Thyroid gland (tissue), 4 donors: ENCODE data around the gene MOB2. TPM values are rescaled to one million over a fixed set of nuclear protein-coding genes. Genes with fewer than 3 reads are reported as not detected.

Experiments
- DNase-seq, 2 donors: peaks; one replicate each; pipeline ENCODE4 v3.0.0-alpha.2; 2019
- H3K27ac ChIP-seq, 3 donors: fragments of 200-600 bp; sonication (generic); 1 replicate in 2 of 3; 2 replicates in 1 of 3; pipeline ENCODE4 v1.5.1; 2016 to 2019; ENCODE audit warnings: mild to moderate bottlenecking in 1 of 3, moderate library complexity in 1 of 3
- H3K27me3 ChIP-seq: fragments of 200-600 bp; sonication (generic); one replicate; pipeline ENCODE4 v1.5.1; 2019
- H3K36me3 ChIP-seq, 2 donors: fragments of 200-600 bp; sonication (generic); one replicate each; pipeline ENCODE4 v1.5.1; 2016 to 2019
- H3K4me1 ChIP-seq, 2 donors: fragments of 200-600 bp; sonication (generic); one replicate each; pipeline ENCODE4 v1.5.1; 2017 to 2019
- H3K4me3 ChIP-seq, 3 donors: fragments of 200-600 bp; sonication (generic); replicated peaks in 1 of 3; 1 replicate in 2 of 3; 2 replicates in 1 of 3; pipeline ENCODE4 v1.5.1; 2016; ENCODE audit warnings: mild to moderate bottlenecking in 1 of 3
- H3K9me3 ChIP-seq: fragments of 200-600 bp; sonication (generic); one replicate; pipeline ENCODE4 v1.5.1; 2017
- POLR2A ChIP-seq, 2 donors: fragments of 450-650 bp; IDR thresholded peaks; one replicate each; pipeline ENCODE4 v1.6.1; 2017; ENCODE audit warnings: antibody characterized with exemption in 2 of 2, mild to moderate bottlenecking in 2 of 2, moderate library complexity in 1 of 2
- WGBS, 2 donors: methylation state at CpG; one replicate each; pipeline ENCODE4 v1.1.5; 2017; 5-methylcytosine and 5-hydroxymethylcytosine counted together
- intact Hi-C: fragments of 100-400 bp; cut with DNase I; formaldehyde crosslinking; loops from one replicate; pipeline ENCODE4 v1.15.1; 2023
- total RNA-seq, 4 donors: library from RNA; depleted of rRNA; stranded (reverse); fragments of >200 nt; gene quantifications; one replicate each; pipeline ENCODE4 v1.2.3, GENCODE V29; 2016
- TF ChIP-seq, protein P1 (sequence below), 6 experiments: fragments of 200-600 bp in 3 of 6; fragments of 450-650 bp in 3 of 6; sonication (generic) in 3 of 6; IDR thresholded peaks; one replicate each; pipeline ENCODE4 v1.5.1; 2016 to 2019; ENCODE audit warnings: antibody characterized with exemption in 6 of 6, mild to moderate bottlenecking in 2 of 6, inconsistent platforms in 1 of 6, moderate library complexity in 1 of 6

The MOB2 gene
- total RNA-seq, 4 donors from 2014 or later: 25.6 to 45.8 (median 30.1) TPM

- no peak overlapping the region for H3K27ac ChIP-seq
- WGBS, 2 donors: 95% methylated on average over 7 of the region's 28 CpGs; no CpG with 5 or more reads in 1 of the 2 donors
- DNase-seq: no peak
- no peaks in the 10 kb centered on the region for H3K36me3 ChIP-seq
- TF ChIP-seq POLR2A (IDR thresholded peaks at IDR 0.05): no peak
- TF ChIP-seq, protein P1, sequence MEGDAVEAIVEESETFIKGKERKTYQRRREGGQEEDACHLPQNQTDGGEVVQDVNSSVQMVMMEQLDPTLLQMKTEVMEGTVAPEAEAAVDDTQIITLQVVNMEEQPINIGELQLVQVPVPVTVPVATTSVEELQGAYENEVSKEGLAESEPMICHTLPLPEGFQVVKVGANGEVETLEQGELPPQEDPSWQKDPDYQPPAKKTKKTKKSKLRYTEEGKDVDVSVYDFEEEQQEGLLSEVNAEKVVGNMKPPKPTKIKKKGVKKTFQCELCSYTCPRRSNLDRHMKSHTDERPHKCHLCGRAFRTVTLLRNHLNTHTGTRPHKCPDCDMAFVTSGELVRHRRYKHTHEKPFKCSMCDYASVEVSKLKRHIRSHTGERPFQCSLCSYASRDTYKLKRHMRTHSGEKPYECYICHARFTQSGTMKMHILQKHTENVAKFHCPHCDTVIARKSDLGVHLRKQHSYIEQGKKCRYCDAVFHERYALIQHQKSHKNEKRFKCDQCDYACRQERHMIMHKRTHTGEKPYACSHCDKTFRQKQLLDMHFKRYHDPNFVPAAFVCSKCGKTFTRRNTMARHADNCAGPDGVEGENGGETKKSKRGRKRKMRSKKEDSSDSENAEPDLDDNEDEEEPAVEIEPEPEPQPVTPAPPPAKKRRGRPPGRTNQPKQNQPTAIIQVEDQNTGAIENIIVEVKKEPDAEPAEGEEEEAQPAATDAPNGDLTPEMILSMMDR (IDR thresholded peaks at IDR 0.05): no peak
- H3K4me1 ChIP-seq: peaks cover 0 to 12% of the 10 kb centered on the region in 2 donors
- no peaks in the 10 kb centered on the region for H3K27me3 ChIP-seq
- no peaks in the 10 kb centered on the region for H3K9me3 ChIP-seq
- no peak overlapping the region for H3K4me3 ChIP-seq
- intact Hi-C loops: no loop called here
Observed at GRCh38 chr11:1442807-1443366, 43.7 kb downstream of the MOB2 start.

DNA sequence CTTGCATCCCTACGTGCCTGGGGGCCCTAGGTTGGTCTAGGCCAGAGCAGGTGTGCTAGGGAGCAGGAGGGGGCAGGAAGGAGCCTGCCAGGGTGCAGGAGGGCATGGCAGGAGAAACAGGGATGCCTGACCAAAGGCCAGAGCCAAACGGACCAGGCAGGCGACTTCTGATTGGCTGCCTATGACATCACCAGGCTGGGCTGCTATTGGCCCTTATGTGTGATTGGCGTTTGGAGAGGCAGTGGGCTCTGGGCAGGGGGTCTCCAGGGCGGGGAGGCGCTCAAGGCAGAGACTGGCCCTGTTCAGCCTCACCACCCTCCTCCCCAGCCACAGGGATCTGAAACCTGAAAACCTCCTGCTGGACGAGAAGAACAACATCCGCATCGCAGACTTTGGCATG is 44.4 kb downstream of the MOB2 start:
- H3K4me3 ChIP-seq: no peak overlapping the region
- peaks cover 0 to 12% of the 10 kb centered on the region in 2 donors for H3K4me1 ChIP-seq
- no peaks in the 10 kb centered on the region for H3K27me3 ChIP-seq
- WGBS, 2 donors: 42 to 49% methylated on average over 9 of the region's 9 CpGs
- intact Hi-C loops: no loop called here
- H3K9me3 ChIP-seq: no peaks in the 10 kb centered on the region
- TF ChIP-seq, protein P1 (IDR thresholded peaks at IDR 0.05): no peak
- no peak for TF ChIP-seq POLR2A (IDR thresholded peaks at IDR 0.05)
- no peak for DNase-seq
- H3K27ac ChIP-seq: no peak overlapping the region
- no peaks in the 10 kb centered on the region for H3K36me3 ChIP-seq

DNA sequence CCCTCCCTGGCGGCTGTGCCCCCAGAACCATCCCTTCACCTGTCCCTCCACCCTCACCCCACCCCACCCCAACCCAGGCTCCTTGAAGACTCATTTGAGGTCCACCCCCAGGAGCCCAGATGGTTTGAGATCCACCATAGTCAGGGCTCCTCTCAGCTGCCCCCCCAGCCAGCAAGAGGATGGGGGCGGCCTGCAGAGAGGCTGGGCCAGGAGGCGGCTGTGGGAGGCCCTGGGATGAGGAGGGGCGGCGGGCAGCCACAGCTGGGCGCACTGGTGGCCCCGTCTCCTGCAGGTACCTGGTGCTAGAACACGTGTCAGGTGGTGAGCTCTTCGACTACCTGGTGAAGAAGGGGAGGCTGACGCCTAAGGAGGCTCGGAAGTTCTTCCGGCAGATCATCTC is 46.1 kb downstream of the MOB2 start:
- no peaks in the 10 kb centered on the region for H3K36me3 ChIP-seq
- whole genome bisulfite sequencing, 2 donors: 91 to 100% methylated on average over 1 to 10 of the region's 12 CpGs
- H3K4me1 ChIP-seq: peaks cover 0 to 19% of the 10 kb centered on the region in 2 donors
- DNase-seq: no peak
- no peaks in the 10 kb centered on the region for H3K9me3 ChIP-seq
- H3K27me3 ChIP-seq: no peaks in the 10 kb centered on the region
- intact Hi-C loops: no loop called here
- TF ChIP-seq, protein P1 (IDR thresholded peaks at IDR 0.05): no peak
- no peak for TF ChIP-seq POLR2A (IDR thresholded peaks at IDR 0.05)
- H3K27ac ChIP-seq: no peak overlapping the region
- H3K4me3 ChIP-seq: no peak overlapping the region

DNA sequence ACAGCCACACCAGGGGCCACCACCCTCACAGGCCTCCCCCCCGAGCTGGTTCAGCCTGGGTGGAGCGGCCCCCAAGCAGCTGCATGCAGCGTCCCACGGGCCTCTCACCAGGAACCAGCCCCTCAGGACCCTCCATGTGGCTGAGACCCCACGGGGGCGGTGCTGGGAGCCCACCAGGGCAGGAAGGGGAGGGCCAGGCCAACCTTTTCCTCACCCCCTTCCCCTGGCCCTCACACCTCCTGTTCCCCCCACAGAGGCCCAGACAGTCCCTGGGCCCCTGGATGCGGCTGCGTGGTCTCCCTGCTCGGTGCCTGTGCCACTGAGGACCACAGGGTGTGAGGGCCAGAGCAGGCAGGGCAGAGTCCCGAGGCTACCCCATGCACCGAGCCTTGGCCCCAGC is 46.5 kb downstream of the MOB2 start:
- Histone ChIP-seq H3K4me3 (no peak overlapping the region), H3K9me3 (no peaks in the 10 kb centered on the region), H3K27me3 (no peaks in the 10 kb centered on the region), H3K4me1 (peaks cover 0 to 19% of the 10 kb centered on the region in 2 donors), H3K27ac (no peak overlapping the region), H3K36me3 (no peaks in the 10 kb centered on the region)
- no peak for DNase-seq
- 90% methylated on average over 2 to 5 of the region's 11 CpGs for WGBS, 2 donors
- no peak for TF ChIP-seq POLR2A (IDR thresholded peaks at IDR 0.05)
- TF ChIP-seq, protein P1 (IDR thresholded peaks at IDR 0.05): no peak
- intact Hi-C loops: no loop called here

- H3K4me3 ChIP-seq: no peak overlapping the region
- intact Hi-C loops: no loop called here
- no peaks in the 10 kb centered on the region for H3K9me3 ChIP-seq
- DNase-seq: no peak
- H3K4me1 ChIP-seq: peaks cover 0 to 19% of the 10 kb centered on the region in 2 donors
- H3K27ac ChIP-seq: no peak overlapping the region
- WGBS, 2 donors: 63 to 100% methylated on average over 1 to 5 of the region's 11 CpGs
- no peaks in the 10 kb centered on the region for H3K27me3 ChIP-seq
- TF ChIP-seq POLR2A (IDR thresholded peaks at IDR 0.05): no peak
- TF ChIP-seq, protein P1 (IDR thresholded peaks at IDR 0.05): no peak
- H3K36me3 ChIP-seq: no peaks in the 10 kb centered on the region
Observed at GRCh38 chr11:1439341-1439740, 47.2 kb downstream of the MOB2 start.
